GM18907 (cell line): ENCODE data around the gene DEFB114.

Experiments used
- ATAC-seq: cut with Tn5 transposase; IDR thresholded peaks from one replicate; pipeline ENCODE4 v1.9.1; 2021; ENCODE audit warnings: mild to moderate bottlenecking, moderate library complexity; ENCODE audit not compliant: unreplicated experiment

Gene DEFB114

GRCh38 chr6:49937811-49938210, 26.2 kb downstream of the DEFB114 start:
- no peak for ATAC-seq

GRCh38 chr6:49937017-49937416, 26.9 kb downstream of the DEFB114 start:
- ATAC-seq: no peak

GRCh38 chr6:49935387-49935786, 28.6 kb downstream of the DEFB114 start:
- ATAC-seq: no peak

GRCh38 chr6:49934770-49935169, 29.2 kb downstream of the DEFB114 start:
- ATAC-seq: no peak

- ATAC-seq: no peak
Observed at GRCh38 chr6:49933526-49933925, 30.4 kb downstream of the DEFB114 start.

GRCh38 chr6:49929340-49929739, 34.6 kb downstream of the DEFB114 start:
- no peak for ATAC-seq

GRCh38 chr6:49923826-49924225, 40.1 kb downstream of the DEFB114 start:
- no peak for ATAC-seq

- ATAC-seq: no peak
Observed at GRCh38 chr6:49919935-49920644, 43.9 kb downstream of the DEFB114 start.

- ATAC-seq: no peak
Observed at GRCh38 chr6:49919261-49919660, 44.7 kb downstream of the DEFB114 start.

- ATAC-seq: no peak
Observed at GRCh38 chr6:49918787-49919186, 45.2 kb downstream of the DEFB114 start.

GRCh38 chr6:49915035-49915434, 48.9 kb downstream of the DEFB114 start:
- no peak for ATAC-seq

GRCh38 chr6:49913636-49914375, 50.2 kb downstream of the DEFB114 start:
- ATAC-seq: no peak

GRCh38 chr6:49912196-49912595, 51.8 kb downstream of the DEFB114 start:
- ATAC-seq: no peak

GRCh38 chr6:49911252-49911651, 52.7 kb downstream of the DEFB114 start:
- ATAC-seq: no peak
